ENCODE measurements around the gene GPR83. TPM values are rescaled to one million over a fixed set of nuclear protein-coding genes. Genes with fewer than 3 reads are reported as not detected.

GPR83 gene
- polyA plus RNA-seq, 1 donor from 2014 or later = 0.37 TPM

DNA sequence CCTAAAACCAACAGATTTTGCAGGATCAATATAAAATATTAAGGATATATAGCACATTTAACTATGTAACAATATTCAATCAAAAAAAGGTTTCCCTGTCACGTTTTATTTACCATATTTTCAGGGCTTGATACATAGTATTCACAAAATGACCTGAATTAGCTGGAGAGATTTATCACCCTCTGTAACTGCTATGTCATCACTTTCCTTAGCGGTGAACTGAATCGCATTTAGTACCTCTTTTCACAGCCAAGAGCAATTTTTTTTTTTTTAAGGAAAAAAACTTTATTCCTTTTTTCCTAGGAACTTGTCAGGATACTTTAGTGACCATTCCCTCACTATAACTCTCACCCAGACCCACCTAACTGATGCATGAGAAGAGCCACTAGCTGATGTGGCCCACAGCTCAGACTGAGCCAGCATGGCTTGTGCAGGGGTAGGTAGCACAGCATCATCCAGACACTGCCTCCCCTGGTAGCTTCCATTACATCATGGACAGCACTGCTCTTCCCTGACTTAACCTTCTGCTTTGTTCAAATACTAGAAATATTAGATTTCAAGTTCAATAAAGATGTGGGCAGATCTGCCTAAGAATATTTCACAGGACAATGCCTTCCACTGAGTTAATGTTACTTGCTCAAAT lies 17.0 kb upstream of the GPR83 start:
- no peaks in the 10 kb centered on the region for H4K20me1 ChIP-seq (ENCODE audit: insufficient read depth)
- H3K9me3 ChIP-seq (ENCODE audit: low read length) = no peaks in the 10 kb centered on the region
- no peaks in the 10 kb centered on the region for H3K79me2 ChIP-seq (replicated peaks; ENCODE audit: insufficient read depth, low read length)
- no peak overlapping the region for H3K4me2 ChIP-seq (ENCODE audit: low read length)
- no peaks in the 10 kb centered on the region for H3K27me3 ChIP-seq (ENCODE audit: insufficient read depth, low read depth, low read length)
- H3K27ac ChIP-seq (ENCODE audit: low read length) = no peak overlapping the region
- no peaks in the 10 kb centered on the region for H3K9me2 ChIP-seq (ENCODE audit: insufficient read depth, low read length)
- H3K36me3 ChIP-seq (ENCODE audit: insufficient read depth, low read length) = no peaks in the 10 kb centered on the region
- H3K4me3 ChIP-seq (ENCODE audit: low read length) = no peak overlapping the region
- H2AFZ ChIP-seq (ENCODE audit: low read depth, low read length) = no peak overlapping the region
- H3F3A ChIP-seq (ENCODE audit: insufficient read depth, low read length, poor library complexity, severe bottlenecking) = no peaks in the 10 kb centered on the region
- no peak for TF ChIP-seq EP300 (conservative IDR thresholded peaks at IDR 0.05; ENCODE audit: poor library complexity, severe bottlenecking)
- TF ChIP-seq SMC3 (conservative IDR thresholded peaks at IDR 0.05; ENCODE audit: poor library complexity) = no peak
- no peak for TF ChIP-seq RAD21 (conservative IDR thresholded peaks at IDR 0.05)
- TF ChIP-seq TAF1 (IDR thresholded peaks at IDR 0.05; ENCODE audit: low read depth) = no peak
- no peak for TF ChIP-seq MXI1 (conservative IDR thresholded peaks at IDR 0.05; ENCODE audit: poor library complexity, severe bottlenecking)
- no peak for TF ChIP-seq POLR2AphosphoS5 (IDR thresholded peaks at IDR 0.05)
- TF ChIP-seq, protein P1, sequence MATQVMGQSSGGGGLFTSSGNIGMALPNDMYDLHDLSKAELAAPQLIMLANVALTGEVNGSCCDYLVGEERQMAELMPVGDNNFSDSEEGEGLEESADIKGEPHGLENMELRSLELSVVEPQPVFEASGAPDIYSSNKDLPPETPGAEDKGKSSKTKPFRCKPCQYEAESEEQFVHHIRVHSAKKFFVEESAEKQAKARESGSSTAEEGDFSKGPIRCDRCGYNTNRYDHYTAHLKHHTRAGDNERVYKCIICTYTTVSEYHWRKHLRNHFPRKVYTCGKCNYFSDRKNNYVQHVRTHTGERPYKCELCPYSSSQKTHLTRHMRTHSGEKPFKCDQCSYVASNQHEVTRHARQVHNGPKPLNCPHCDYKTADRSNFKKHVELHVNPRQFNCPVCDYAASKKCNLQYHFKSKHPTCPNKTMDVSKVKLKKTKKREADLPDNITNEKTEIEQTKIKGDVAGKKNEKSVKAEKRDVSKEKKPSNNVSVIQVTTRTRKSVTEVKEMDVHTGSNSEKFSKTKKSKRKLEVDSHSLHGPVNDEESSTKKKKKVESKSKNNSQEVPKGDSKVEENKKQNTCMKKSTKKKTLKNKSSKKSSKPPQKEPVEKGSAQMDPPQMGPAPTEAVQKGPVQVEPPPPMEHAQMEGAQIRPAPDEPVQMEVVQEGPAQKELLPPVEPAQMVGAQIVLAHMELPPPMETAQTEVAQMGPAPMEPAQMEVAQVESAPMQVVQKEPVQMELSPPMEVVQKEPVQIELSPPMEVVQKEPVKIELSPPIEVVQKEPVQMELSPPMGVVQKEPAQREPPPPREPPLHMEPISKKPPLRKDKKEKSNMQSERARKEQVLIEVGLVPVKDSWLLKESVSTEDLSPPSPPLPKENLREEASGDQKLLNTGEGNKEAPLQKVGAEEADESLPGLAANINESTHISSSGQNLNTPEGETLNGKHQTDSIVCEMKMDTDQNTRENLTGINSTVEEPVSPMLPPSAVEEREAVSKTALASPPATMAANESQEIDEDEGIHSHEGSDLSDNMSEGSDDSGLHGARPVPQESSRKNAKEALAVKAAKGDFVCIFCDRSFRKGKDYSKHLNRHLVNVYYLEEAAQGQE (IDR thresholded peaks at IDR 0.05; ENCODE audit: borderline replicate concordance) = no peak
- TF ChIP-seq CTCF (IDR thresholded peaks at IDR 0.05; ENCODE audit: poor library complexity, severe bottlenecking) = no peak
- no peak for TF ChIP-seq EZH2 (IDR thresholded peaks at IDR 0.05; ENCODE audit: borderline replicate concordance, insufficient read depth, low read length, poor library complexity, severe bottlenecking)
- no peak overlapping the region for H3K9ac ChIP-seq (ENCODE audit: low read length)

GRCh38 chr11:94417386-94417987 lies 16.3 kb upstream of the GPR83 start:
- H3K36me3 ChIP-seq (ENCODE audit: insufficient read depth, low read length) = no peaks in the 10 kb centered on the region
- no peak overlapping the region for H2AFZ ChIP-seq (ENCODE audit: low read depth, low read length)
- no peaks in the 10 kb centered on the region for H3K9me2 ChIP-seq (ENCODE audit: insufficient read depth, low read length)
- H3K27me3 ChIP-seq (ENCODE audit: insufficient read depth, low read depth, low read length) = no peaks in the 10 kb centered on the region
- no peaks in the 10 kb centered on the region for H4K20me1 ChIP-seq (ENCODE audit: insufficient read depth)
- no peaks in the 10 kb centered on the region for H3K9me3 ChIP-seq (ENCODE audit: low read length)
- no peak overlapping the region for H3K4me3 ChIP-seq (ENCODE audit: low read length)
- H3F3A ChIP-seq (ENCODE audit: insufficient read depth, low read length, poor library complexity, severe bottlenecking) = no peaks in the 10 kb centered on the region
- H3K4me2 ChIP-seq (ENCODE audit: low read length) = no peak overlapping the region
- no peaks in the 10 kb centered on the region for H3K79me2 ChIP-seq (replicated peaks; ENCODE audit: insufficient read depth, low read length)
- no peak overlapping the region for H3K27ac ChIP-seq (ENCODE audit: low read length)
- TF ChIP-seq RAD21 (conservative IDR thresholded peaks at IDR 0.05) = peak; percentile 72
- no peak for TF ChIP-seq TAF1 (IDR thresholded peaks at IDR 0.05; ENCODE audit: low read depth)
- TF ChIP-seq, protein P1 (IDR thresholded peaks at IDR 0.05; ENCODE audit: borderline replicate concordance) = no peak
- peak; percentile 71 for TF ChIP-seq CTCF (IDR thresholded peaks at IDR 0.05; ENCODE audit: poor library complexity, severe bottlenecking)
- TF ChIP-seq MXI1 (conservative IDR thresholded peaks at IDR 0.05; ENCODE audit: poor library complexity, severe bottlenecking) = no peak
- TF ChIP-seq EP300 (conservative IDR thresholded peaks at IDR 0.05; ENCODE audit: poor library complexity, severe bottlenecking) = no peak
- peak; percentile 83 for TF ChIP-seq SMC3 (conservative IDR thresholded peaks at IDR 0.05; ENCODE audit: poor library complexity)
- no peak overlapping the region for H3K9ac ChIP-seq (ENCODE audit: low read length)

Measured in neural cell (in vitro differentiated cells).